GM12892 (cell line): ENCODE results near the gene MOV10L1.

Source experiments
- POLR2A ChIP-seq: IDR thresholded peaks from 2 replicates; pipeline ENCODE4 v1.6.1; 2011; ENCODE audit warnings: low read depth, low read length, control low read depth
- POLR2AphosphoS5 ChIP-seq: IDR thresholded peaks from 2 replicates; pipeline ENCODE4 v1.6.1; 2011; ENCODE audit warnings: low read depth, low read length, control low read depth

DNA sequence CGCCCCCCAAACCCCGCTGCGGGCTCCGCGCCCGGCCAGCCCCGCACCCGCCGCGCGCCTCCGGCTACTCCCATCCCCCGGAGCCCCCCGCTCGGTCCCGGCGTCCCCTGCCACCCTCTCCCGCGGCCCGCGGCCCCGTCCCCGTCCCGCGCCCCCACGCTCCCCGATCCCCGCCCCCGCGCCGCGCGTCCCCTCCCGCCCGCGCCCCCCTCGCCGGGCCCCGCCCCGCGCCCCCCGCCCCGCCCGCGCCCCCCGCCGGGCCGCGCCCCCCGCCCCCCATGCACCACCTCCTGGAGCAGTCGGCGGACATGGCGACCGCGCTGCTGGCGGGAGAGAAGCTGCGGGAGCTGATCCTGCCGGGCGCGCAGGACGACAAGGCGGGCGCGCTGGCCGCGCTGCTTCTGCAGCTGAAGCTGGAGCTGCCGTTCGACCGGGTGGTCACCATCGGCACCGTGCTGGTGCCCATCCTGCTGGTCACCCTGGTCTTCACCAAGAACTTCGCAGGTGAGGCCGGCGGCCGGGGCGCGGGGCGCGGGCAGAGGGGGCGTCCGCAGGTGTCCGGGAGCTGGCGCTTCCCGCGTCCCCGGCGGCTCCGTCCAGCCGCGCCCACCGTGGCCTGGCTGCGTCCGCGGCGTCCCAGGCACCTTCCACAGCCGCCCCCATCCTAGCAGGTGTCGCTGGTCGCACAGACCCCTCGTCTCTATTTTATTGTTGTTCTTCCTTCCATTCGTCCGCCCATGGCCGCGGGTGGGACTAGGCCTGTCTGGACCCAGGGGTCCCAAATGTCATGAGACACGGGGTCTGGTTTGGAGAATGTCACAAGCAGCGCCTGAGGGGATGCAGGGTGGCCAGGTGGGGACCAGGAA, 80.9 kb downstream of the MOV10L1 start, which contains the start of gene PANX2:
- TF ChIP-seq POLR2A (no peak), POLR2AphosphoS5 (no peak)
